Sigmoid colon (tissue), 7 donors: ENCODE data around the gene CUX1. TPM values are rescaled to one million over a fixed set of nuclear protein-coding genes. Genes with fewer than 3 reads are reported as not detected.

Experiments used
- DNase-seq: peaks from one replicate; pipeline ENCODE4 v3.0.0-alpha.2; 2019
- H3K27ac ChIP-seq, 4 donors: fragments of 200-600 bp; sonication (generic); one replicate each; pipeline ENCODE4 v1.5.1; 2016 to 2019; ENCODE audit warnings: mild to moderate bottlenecking in 1 of 4
- H3K27me3 ChIP-seq, 3 donors: fragments of 200-600 bp; sonication (generic); one replicate each; pipeline ENCODE4 v1.5.1; 2019; ENCODE audit warnings: mild to moderate bottlenecking in 1 of 3
- H3K36me3 ChIP-seq, 4 donors: fragments of 200-600 bp; sonication (generic); one replicate each; pipeline ENCODE4 v1.5.1; 2016 to 2019
- H3K4me1 ChIP-seq, 4 donors: fragments of 200-600 bp; sonication (generic); one replicate each; pipeline ENCODE4 v1.5.1; 2017 to 2019
- H3K4me3 ChIP-seq, 4 donors: fragments of 200-600 bp; sonication (generic); one replicate each; pipeline ENCODE4 v1.5.1; 2017 to 2019; ENCODE audit warnings: mild to moderate bottlenecking in 2 of 4, moderate library complexity in 1 of 4
- H3K9me3 ChIP-seq, 4 donors: fragments of 200-600 bp in 3 of 4; sonication (generic) in 3 of 4; one replicate each; pipeline versions ENCODE4 v1.5.1 to v1.6.1; 2013 to 2019
- EP300 ChIP-seq, 4 donors: sonication (generic); formaldehyde crosslinking; IDR thresholded peaks; one replicate each; pipeline ENCODE4 v1.6.1; 2017; ENCODE audit warnings: antibody characterized with exemption in 4 of 4
- POLR2A ChIP-seq, 2 donors: fragments of 450-650 bp; IDR thresholded peaks; one replicate each; pipeline ENCODE4 v1.6.1; 2016; ENCODE audit warnings: antibody characterized with exemption in 2 of 2, mild to moderate bottlenecking in 2 of 2, moderate library complexity in 2 of 2
- POLR2AphosphoS5 ChIP-seq, 4 donors: sonication (generic); formaldehyde crosslinking; IDR thresholded peaks; one replicate each; pipeline ENCODE4 v1.6.1; 2017; ENCODE audit warnings: antibody characterized with exemption in 4 of 4
- WGBS, 2 donors: extraction: QIAGEN DNeasy Blood & Tissue Kit; methylation state at CpG; one replicate each; pipeline ENCODE4 v1.1.7; 2013; 5-methylcytosine and 5-hydroxymethylcytosine counted together
- intact Hi-C: fragments of 100-400 bp; cut with DNase I; formaldehyde crosslinking; loops from one replicate; pipeline ENCODE4 v1.15.1; 2023
- polyA plus RNA-seq, 3 donors: library from polyadenylated mRNA; stranded (reverse); fragments of 200-250 nt; gene quantifications; one replicate each; pipeline ENCODE4 v1.2.3, GENCODE V29; 2013
- total RNA-seq, 4 donors: library from RNA; depleted of rRNA; stranded (reverse); fragments of >200 nt; gene quantifications; one replicate each; pipeline ENCODE4 v1.1.0, GENCODE V29; 2016
- TF ChIP-seq, protein P1 (sequence below), 4 experiments: fragments of 450-650 bp in 3 of 4; fragments of 200-600 bp in 1 of 4; IDR thresholded peaks; one replicate each; pipeline ENCODE4 v1.5.1; 2016 to 2019; ENCODE audit warnings: antibody characterized with exemption in 4 of 4, mild to moderate bottlenecking in 3 of 4, moderate library complexity in 2 of 4
- donor health status: healthy with polysubstance abuse.
- donor health status: Bipolar disorder and iron deficiency.
- donor health status: healthy.

CUX1 gene
- total and polyA plus RNA-seq, 7 donors: 46.7 to 127 (median 49.9) TPM

DNA sequence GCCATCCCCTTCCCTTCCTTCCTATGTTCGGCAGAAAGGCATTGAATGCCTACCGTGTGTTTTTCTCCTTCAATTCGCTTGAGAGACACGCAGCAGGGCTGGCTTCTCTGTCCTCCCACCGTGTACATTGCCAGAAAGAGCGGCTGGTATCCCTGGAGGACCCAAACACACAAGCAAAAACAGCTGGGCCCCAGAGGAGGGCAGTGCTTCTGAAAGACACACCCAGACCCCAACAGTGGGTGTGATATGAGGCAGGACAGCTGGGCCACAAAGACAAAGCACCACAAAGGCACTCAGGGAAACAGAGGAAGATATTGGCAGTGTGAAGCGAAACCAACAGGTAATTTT lies 336.1 kb downstream of the CUX1 start:
- Histone ChIP-seq H3K4me3 (no peak overlapping the region), H3K4me1 (peaks cover 0 to 18% (median 14%) of the 10 kb centered on the region in 4 donors), H3K27me3 (no peaks in the 10 kb centered on the region), H3K36me3 (peaks cover 0 to 5% (median 1%) of the 10 kb centered on the region in 4 donors), H3K27ac (peak overlapping the region in 2 of 4 donors; percentile 62 to 73), H3K9me3 (no peaks in the 10 kb centered on the region)
- 75 to 83% methylated on average over 7 of the region's 7 CpGs for WGBS, 2 donors
- TF ChIP-seq, protein P1, sequence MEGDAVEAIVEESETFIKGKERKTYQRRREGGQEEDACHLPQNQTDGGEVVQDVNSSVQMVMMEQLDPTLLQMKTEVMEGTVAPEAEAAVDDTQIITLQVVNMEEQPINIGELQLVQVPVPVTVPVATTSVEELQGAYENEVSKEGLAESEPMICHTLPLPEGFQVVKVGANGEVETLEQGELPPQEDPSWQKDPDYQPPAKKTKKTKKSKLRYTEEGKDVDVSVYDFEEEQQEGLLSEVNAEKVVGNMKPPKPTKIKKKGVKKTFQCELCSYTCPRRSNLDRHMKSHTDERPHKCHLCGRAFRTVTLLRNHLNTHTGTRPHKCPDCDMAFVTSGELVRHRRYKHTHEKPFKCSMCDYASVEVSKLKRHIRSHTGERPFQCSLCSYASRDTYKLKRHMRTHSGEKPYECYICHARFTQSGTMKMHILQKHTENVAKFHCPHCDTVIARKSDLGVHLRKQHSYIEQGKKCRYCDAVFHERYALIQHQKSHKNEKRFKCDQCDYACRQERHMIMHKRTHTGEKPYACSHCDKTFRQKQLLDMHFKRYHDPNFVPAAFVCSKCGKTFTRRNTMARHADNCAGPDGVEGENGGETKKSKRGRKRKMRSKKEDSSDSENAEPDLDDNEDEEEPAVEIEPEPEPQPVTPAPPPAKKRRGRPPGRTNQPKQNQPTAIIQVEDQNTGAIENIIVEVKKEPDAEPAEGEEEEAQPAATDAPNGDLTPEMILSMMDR (IDR thresholded peaks at IDR 0.05): no peak
- TF ChIP-seq POLR2AphosphoS5 (IDR thresholded peaks at IDR 0.05) (no peak), POLR2A (IDR thresholded peaks at IDR 0.05) (no peak), EP300 (IDR thresholded peaks at IDR 0.05) (no peak)
- intact Hi-C loops: no loop called here
- DNase-seq: no peak

DNA sequence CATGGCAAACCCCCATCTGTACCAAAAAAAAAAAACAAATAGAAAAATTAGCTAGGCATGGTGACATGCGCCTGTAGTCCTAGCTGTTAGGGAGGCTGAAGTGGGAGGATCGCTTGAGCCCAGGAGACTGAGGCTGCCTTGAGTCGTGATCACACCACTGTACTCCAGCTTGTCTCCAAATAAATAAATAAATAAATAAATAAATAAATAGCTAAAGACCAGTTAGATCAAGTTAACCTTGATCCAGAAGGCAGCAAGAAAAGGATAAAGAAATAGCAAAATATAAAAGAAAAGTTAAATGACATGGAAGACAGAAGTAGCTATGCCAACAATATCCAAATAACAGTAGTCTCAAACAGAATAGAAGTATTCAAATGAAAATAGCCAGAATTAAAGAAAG lies 337.0 kb downstream of the CUX1 start:
- Histone ChIP-seq H3K4me1 (peaks cover 0 to 18% (median 14%) of the 10 kb centered on the region in 4 donors), H3K27me3 (no peaks in the 10 kb centered on the region), H3K36me3 (peaks cover 0 to 14% (median 5%) of the 10 kb centered on the region in 4 donors), H3K9me3 (no peaks in the 10 kb centered on the region), H3K27ac (no peak overlapping the region), H3K4me3 (no peak overlapping the region)
- TF ChIP-seq, protein P1 (IDR thresholded peaks at IDR 0.05): no peak
- TF ChIP-seq POLR2A (IDR thresholded peaks at IDR 0.05) (no peak), EP300 (IDR thresholded peaks at IDR 0.05) (no peak), POLR2AphosphoS5 (IDR thresholded peaks at IDR 0.05) (no peak)
- DNase-seq: no peak
- WGBS, 2 donors: 98 to 99% methylated on average over 3 of the region's 3 CpGs
- intact Hi-C loops: no loop called here

DNA sequence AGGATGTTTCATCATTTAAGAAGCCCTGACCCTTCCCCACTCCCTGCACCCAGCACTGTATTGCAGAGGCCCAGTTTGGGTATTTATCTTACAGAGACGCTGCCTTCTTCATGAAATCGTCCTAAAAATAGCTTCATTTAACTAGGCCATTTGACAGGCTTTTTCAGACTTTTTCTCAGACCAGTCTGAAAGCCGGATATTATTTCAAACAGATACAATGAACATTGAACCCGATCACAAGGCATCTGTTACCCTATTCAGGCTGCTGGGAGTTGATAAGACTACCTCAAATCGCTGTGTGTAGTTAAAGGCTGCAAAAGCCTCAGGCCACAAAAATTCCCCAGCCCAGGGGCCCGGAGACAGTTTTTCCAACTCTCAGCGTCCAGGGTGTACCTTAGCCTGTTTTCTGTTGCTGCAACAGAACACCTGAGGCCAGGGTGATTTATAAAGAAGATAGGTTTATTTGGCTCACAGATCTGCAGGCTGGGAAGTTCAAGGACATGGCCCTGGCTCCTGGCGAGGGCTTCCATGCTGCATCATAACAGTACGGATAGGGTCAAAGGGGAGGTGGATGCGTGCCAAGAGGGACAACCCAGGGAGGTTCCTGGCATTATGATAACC lies 338.5 kb downstream of the CUX1 start:
- WGBS, 2 donors: 88 to 90% methylated on average over 10 of the region's 10 CpGs
- no peak for DNase-seq
- TF ChIP-seq, protein P1 (IDR thresholded peaks at IDR 0.05): no peak
- TF ChIP-seq POLR2AphosphoS5 (IDR thresholded peaks at IDR 0.05) (no peak), POLR2A (IDR thresholded peaks at IDR 0.05) (no peak), EP300 (IDR thresholded peaks at IDR 0.05) (no peak)
- Histone ChIP-seq H3K4me3 (no peak overlapping the region), H3K9me3 (no peaks in the 10 kb centered on the region), H3K27me3 (no peaks in the 10 kb centered on the region), H3K27ac (no peak overlapping the region), H3K4me1 (peaks cover 0 to 18% (median 14%) of the 10 kb centered on the region in 4 donors), H3K36me3 (peaks cover 0 to 24% (median 12%) of the 10 kb centered on the region in 4 donors)
- intact Hi-C loops: no loop called here

DNA sequence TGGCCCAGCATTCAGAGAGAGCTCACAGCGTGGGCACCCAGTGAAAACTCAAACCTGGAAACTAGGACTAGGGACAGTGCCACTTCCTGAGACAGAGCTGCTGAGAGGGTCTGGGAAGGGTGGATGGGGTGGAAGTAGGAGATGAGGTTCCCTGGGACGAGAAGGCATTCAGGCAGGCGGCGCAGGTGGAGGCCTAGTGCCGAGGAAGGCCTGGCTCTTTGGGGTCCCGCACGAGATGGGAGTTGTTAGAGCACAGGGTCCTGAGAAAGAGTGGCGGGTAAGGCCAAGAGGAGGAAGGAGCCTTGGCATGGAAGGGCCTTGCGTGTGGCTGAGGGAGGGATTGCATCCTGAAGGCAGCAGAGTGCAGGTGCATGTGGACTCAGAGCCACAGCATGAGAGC lies 339.4 kb downstream of the CUX1 start:
- H3K36me3 ChIP-seq: peaks cover 0 to 24% (median 12%) of the 10 kb centered on the region in 4 donors
- H3K9me3 ChIP-seq: no peaks in the 10 kb centered on the region
- no peak overlapping the region for H3K4me3 ChIP-seq
- no peak for DNase-seq
- no peaks in the 10 kb centered on the region for H3K27me3 ChIP-seq
- intact Hi-C loops: no loop called here
- no peak for TF ChIP-seq POLR2AphosphoS5 (IDR thresholded peaks at IDR 0.05)
- no peak for TF ChIP-seq EP300 (IDR thresholded peaks at IDR 0.05)
- no peak for TF ChIP-seq POLR2A (IDR thresholded peaks at IDR 0.05)
- TF ChIP-seq, protein P1 (IDR thresholded peaks at IDR 0.05): no peak
- 93 to 97% methylated on average over 9 of the region's 9 CpGs for WGBS, 2 donors
- H3K27ac ChIP-seq: no peak overlapping the region
- peaks cover 0 to 18% (median 14%) of the 10 kb centered on the region in 4 donors for H3K4me1 ChIP-seq

DNA sequence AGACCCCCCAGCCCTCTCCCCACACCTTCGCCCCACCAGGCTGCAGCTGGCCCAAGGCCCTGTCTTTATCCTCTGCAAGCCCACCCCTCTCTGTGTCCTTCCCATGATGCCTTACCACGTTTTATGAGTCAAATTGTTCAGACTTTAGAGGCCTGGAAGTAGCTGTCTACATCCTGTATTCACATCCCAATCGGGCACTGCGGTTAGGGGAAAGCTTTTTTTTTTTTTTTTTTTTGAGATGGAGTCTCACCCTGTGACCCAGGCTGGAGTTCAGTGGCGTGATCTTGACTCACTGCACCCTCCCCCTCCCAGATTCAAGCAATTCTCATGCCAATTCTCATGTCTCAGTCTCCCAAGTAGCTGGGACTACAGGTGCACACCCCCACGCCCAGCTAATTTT lies 347.7 kb downstream of the CUX1 start:
- no peak for DNase-seq
- Histone ChIP-seq H3K36me3 (peaks cover 0 to 45% (median 7%) of the 10 kb centered on the region in 4 donors), H3K27ac (no peak overlapping the region), H3K9me3 (no peaks in the 10 kb centered on the region), H3K4me1 (no peaks in the 10 kb centered on the region), H3K27me3 (no peaks in the 10 kb centered on the region), H3K4me3 (no peak overlapping the region)
- TF ChIP-seq, protein P1 (IDR thresholded peaks at IDR 0.05): no peak
- no peak for TF ChIP-seq EP300 (IDR thresholded peaks at IDR 0.05)
- TF ChIP-seq POLR2AphosphoS5 (IDR thresholded peaks at IDR 0.05): no peak
- no peak for TF ChIP-seq POLR2A (IDR thresholded peaks at IDR 0.05)
- WGBS, 2 donors: 87 to 88% methylated on average over 6 of the region's 6 CpGs
- intact Hi-C loops: no loop called here
